ENCODE data around the gene PLCB4.

PLCB4 gene

GRCh38 chr20:9062066-9062465 is 6.8 kb upstream of the PLCB4 start:
- no peak for DNase-seq

- DNase-seq = no peak
Observed at GRCh38 chr20:9066191-9066590, 2.7 kb upstream of the PLCB4 start.

GRCh38 chr20:9068233-9068801 is 570 bp upstream of the PLCB4 start:
- DNase-seq = no peak

- DNase-seq = no peak
Observed at GRCh38 chr20:9070304-9070703, 1.4 kb downstream of the PLCB4 start.

- no peak for DNase-seq
Observed at GRCh38 chr20:9071976-9072726, 3.3 kb downstream of the PLCB4 start.

GRCh38 chr20:9072861-9073500 is 4.1 kb downstream of the PLCB4 start:
- no peak for DNase-seq

GRCh38 chr20:9075264-9076095 is 6.6 kb downstream of the PLCB4 start:
- no peak for DNase-seq

GRCh38 chr20:9076440-9076839 is 7.6 kb downstream of the PLCB4 start:
- DNase-seq = no peak

- DNase-seq = no peak
Observed at GRCh38 chr20:9078826-9079731, 10.2 kb downstream of the PLCB4 start.

GRCh38 chr20:9081423-9081966 is 12.6 kb downstream of the PLCB4 start:
- no peak for DNase-seq

- DNase-seq = no peak
Observed at GRCh38 chr20:9082741-9083140, 13.9 kb downstream of the PLCB4 start.

- no peak for DNase-seq
Observed at GRCh38 chr20:9087531-9088217, 18.8 kb downstream of the PLCB4 start.

GRCh38 chr20:9088556-9088955 is 19.7 kb downstream of the PLCB4 start:
- DNase-seq = no peak

GRCh38 chr20:9092113-9092512 is 23.2 kb downstream of the PLCB4 start:
- DNase-seq = no peak

GRCh38 chr20:9092655-9093054 is 23.8 kb downstream of the PLCB4 start:
- no peak for DNase-seq

- no peak for DNase-seq
Observed at GRCh38 chr20:9093218-9093957, 24.5 kb downstream of the PLCB4 start.

GRCh38 chr20:9099372-9099771 is 30.5 kb downstream of the PLCB4 start:
- no peak for DNase-seq

GRCh38 chr20:9100691-9101090 is 31.8 kb downstream of the PLCB4 start:
- no peak for DNase-seq

- no peak for DNase-seq
Observed at GRCh38 chr20:9102456-9102855, 33.6 kb downstream of the PLCB4 start.

GRCh38 chr20:9103955-9104354 is 35.1 kb downstream of the PLCB4 start:
- DNase-seq = no peak

- no peak for DNase-seq
Observed at GRCh38 chr20:9108260-9108659, 39.4 kb downstream of the PLCB4 start.

Data from GF-D8 (cell line).